PC-9 (cell line): ENCODE data around the gene LZTS2. TPM values are rescaled to one million over a fixed set of nuclear protein-coding genes. Genes with fewer than 3 reads are reported as not detected.

ENCODE experiments used
- BruUV-seq: library from RNA; stranded (reverse); fragments of 400-500 nt; replicated peaks from 2 replicates; lab custom pipeline; 2021; lab: Mats Ljungman, UMichigan
- CTCF ChIA-PET: fragments of 300-600 bp; sonication (Branson Sonifier 250); formaldehyde crosslinking; loops from one replicate; lab custom pipeline; 2022; ENCODE audit warnings: antibody characterized with exemption; lab: Charles Lee
- POLR2A ChIA-PET: fragments of 300-600 bp; sonication (Branson Sonifier 250); formaldehyde crosslinking; loops from one replicate; lab custom pipeline; 2022; ENCODE audit warnings: antibody characterized with exemption; ENCODE audit not compliant: unreplicated experiment; lab: Charles Lee
- DNase-seq, 2 experiments: peaks; one replicate each; pipeline versions ENCODE4 v3.0.0 to v3.0.0-alpha.2; 2015 to 2022; ENCODE audit warnings: mixed read lengths in 1 of 2
- H2AFZ ChIP-seq: fragments of 200-600 bp; sonication (generic); 2 replicates; pipeline ENCODE4 v1.8.1; 2017; ENCODE audit warnings: antibody characterized with exemption
- H3F3A ChIP-seq: fragments of 200-600 bp; sonication (generic); 2 replicates; pipeline ENCODE4 v1.8.1; 2017; ENCODE audit warnings: antibody characterized with exemption, mild to moderate bottlenecking, low read depth; ENCODE audit not compliant: insufficient read depth
- H3K27ac ChIP-seq: fragments of 200-600 bp; sonication (generic); 2 replicates; pipeline ENCODE4 v1.6.1; 2016; ENCODE audit warnings: mixed run types
- H3K27me3 ChIP-seq: fragments of 200-600 bp; sonication (generic); 2 replicates; pipeline ENCODE4 v1.6.1; 2016; ENCODE audit warnings: low read depth, mixed run types; ENCODE audit not compliant: insufficient read depth
- H3K36me3 ChIP-seq: fragments of 200-600 bp; sonication (generic); 2 replicates; pipeline ENCODE4 v1.6.1; 2016; ENCODE audit warnings: low read depth, mixed run types
- H3K4me1 ChIP-seq: fragments of 200-600 bp; sonication (generic); replicated peaks from 2 replicates; pipeline ENCODE4 v1.6.1; 2016; ENCODE audit warnings: mixed run types; ENCODE audit not compliant: insufficient read depth
- H3K4me2 ChIP-seq: fragments of 200-600 bp; sonication (generic); 2 replicates; pipeline ENCODE4 v1.6.1; 2017; ENCODE audit warnings: mixed run types
- H3K4me3 ChIP-seq: fragments of 200-600 bp; sonication (generic); 2 replicates; pipeline ENCODE4 v1.6.1; 2016; ENCODE audit warnings: mixed run types
- H3K79me2 ChIP-seq: fragments of 200-600 bp; sonication (generic); 2 replicates; pipeline ENCODE4 v1.6.1; 2017; ENCODE audit warnings: low read depth, mixed run types
- H3K9me2 ChIP-seq: fragments of 200-600 bp; sonication (generic); 2 replicates; pipeline ENCODE4 v1.8.1; 2017; ENCODE audit warnings: mild to moderate bottlenecking; ENCODE audit not compliant: insufficient read depth
- H3K9me3 ChIP-seq: fragments of 200-600 bp; sonication (generic); 2 replicates; pipeline ENCODE4 v1.8.1; 2016; ENCODE audit warnings: low read depth; ENCODE audit not compliant: insufficient read depth
- H4K20me1 ChIP-seq: fragments of 200-600 bp; sonication (generic); 2 replicates; pipeline ENCODE4 v1.8.1; 2017; ENCODE audit not compliant: insufficient read depth
- EZH2 ChIP-seq: fragments of 200-600 bp; sonication (generic); IDR thresholded peaks from 2 replicates; pipeline ENCODE4 v1.8.0; 2017; ENCODE audit warnings: antibody characterized with exemption, low read depth
- intact Hi-C: fragments of 100-400 bp; cut with micrococcal nuclease; formaldehyde crosslinking; loops from one replicate; pipeline ENCODE4 v1.10.0; 2022; ENCODE audit not compliant: unreplicated experiment
- total RNA-seq: library from RNA; stranded (reverse); gene quantifications from 2 replicates; pipeline ENCODE4 v1.2.3, GENCODE V29; 2021
- TF ChIP-seq, protein P1 (sequence below): fragments of 200-600 bp; sonication (generic); conservative IDR thresholded peaks from 2 replicates; pipeline ENCODE4 v1.6.1; 2017; ENCODE audit warnings: mixed run types, antibody characterized with exemption, mild to moderate bottlenecking, moderate library complexity

Gene LZTS2
- total RNA-seq, 1 experiment from 2014 or later, result 32.5 TPM

DNA sequence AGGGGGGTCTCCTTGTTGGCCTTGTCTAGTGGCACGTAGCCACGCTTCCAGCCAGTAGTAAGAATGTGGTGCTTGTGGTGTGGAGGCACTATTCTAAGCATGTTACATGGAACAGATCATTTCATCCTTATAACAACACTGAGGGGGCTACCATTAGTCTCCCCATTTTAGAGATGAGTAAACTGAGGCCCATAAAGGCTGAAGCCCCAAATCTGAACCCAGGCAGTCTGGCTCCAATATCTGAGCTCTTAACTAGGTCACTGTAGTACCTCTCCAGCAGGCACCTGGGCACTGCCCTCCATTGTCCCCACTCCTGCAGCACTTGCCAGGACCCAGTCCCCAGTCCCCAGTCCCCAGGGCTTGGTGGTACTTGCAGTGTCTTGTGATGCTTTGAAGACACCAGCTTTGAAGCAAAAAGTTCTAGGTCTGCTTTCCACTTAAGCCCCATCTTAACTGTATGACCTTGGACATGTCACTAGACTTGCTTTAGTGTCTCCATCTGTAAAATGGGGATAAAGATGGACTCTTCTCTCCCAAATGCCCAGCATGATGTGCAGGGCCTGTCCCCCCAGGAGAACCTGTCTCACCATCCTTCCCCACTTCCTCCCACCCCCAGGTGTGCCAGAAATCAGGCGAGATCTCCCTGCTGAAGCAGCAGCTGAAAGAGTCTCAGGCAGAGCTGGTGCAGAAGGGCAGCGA lies 6.4 kb downstream of the LZTS2 start:
- intact Hi-C loops, result no loop called here
- no peak overlapping the region for H2AFZ ChIP-seq
- ChIA-PET POLR2A (no interaction called here), CTCF (interaction anchor here (1.0 kb wide), 1 partner anchor 22 kb away, joined by 3 read pairs; no protein-coding TSS in a partner anchor)
- no peaks in the 10 kb centered on the region for H3K36me3 ChIP-seq
- H3K27ac ChIP-seq, result no peak overlapping the region
- no peaks in the 10 kb centered on the region for H3K4me1 ChIP-seq
- H3K9me2 ChIP-seq, result no peaks in the 10 kb centered on the region
- no peak overlapping the region for H3K4me3 ChIP-seq
- no TSS peak for BruUV-seq
- DNase-seq, result no peak
- H3K9me3 ChIP-seq, result no peaks in the 10 kb centered on the region
- H3K4me2 ChIP-seq, result no peak overlapping the region
- H3F3A ChIP-seq, result no peaks in the 10 kb centered on the region
- H3K79me2 ChIP-seq, result no peaks in the 10 kb centered on the region
- no peaks in the 10 kb centered on the region; the same call in 1 of the 2 replicates for H4K20me1 ChIP-seq
- no peaks in the 10 kb centered on the region for H3K27me3 ChIP-seq
- TF ChIP-seq, protein P1, sequence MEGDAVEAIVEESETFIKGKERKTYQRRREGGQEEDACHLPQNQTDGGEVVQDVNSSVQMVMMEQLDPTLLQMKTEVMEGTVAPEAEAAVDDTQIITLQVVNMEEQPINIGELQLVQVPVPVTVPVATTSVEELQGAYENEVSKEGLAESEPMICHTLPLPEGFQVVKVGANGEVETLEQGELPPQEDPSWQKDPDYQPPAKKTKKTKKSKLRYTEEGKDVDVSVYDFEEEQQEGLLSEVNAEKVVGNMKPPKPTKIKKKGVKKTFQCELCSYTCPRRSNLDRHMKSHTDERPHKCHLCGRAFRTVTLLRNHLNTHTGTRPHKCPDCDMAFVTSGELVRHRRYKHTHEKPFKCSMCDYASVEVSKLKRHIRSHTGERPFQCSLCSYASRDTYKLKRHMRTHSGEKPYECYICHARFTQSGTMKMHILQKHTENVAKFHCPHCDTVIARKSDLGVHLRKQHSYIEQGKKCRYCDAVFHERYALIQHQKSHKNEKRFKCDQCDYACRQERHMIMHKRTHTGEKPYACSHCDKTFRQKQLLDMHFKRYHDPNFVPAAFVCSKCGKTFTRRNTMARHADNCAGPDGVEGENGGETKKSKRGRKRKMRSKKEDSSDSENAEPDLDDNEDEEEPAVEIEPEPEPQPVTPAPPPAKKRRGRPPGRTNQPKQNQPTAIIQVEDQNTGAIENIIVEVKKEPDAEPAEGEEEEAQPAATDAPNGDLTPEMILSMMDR, result no peak
- TF ChIP-seq EZH2, result no peak

DNA sequence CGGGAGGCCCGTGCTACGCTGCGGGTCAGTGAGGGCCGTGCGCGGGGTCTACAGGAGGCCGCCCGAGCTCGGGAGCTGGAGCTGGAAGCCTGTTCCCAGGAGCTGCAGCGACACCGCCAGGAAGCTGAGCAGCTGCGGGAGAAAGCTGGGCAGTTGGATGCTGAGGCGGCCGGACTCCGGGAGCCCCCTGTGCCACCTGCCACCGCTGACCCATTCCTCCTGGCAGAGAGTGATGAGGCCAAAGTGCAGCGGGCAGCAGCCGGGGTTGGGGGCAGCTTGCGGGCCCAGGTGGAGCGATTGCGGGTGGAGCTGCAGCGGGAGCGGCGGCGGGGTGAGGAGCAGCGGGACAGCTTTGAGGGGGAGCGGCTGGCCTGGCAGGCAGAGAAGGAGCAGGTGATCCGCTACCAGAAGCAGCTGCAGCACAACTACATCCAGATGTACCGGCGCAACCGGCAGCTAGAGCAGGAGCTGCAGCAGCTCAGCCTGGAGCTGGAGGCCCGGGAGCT lies 7.0 kb downstream of the LZTS2 start:
- no TSS peak for BruUV-seq
- Histone ChIP-seq H3K36me3 (no peaks in the 10 kb centered on the region), H4K20me1 (no peaks in the 10 kb centered on the region; the same call in 1 of the 2 replicates), H3K4me3 (no peak overlapping the region), H3K4me2 (no peak overlapping the region), H3K79me2 (no peaks in the 10 kb centered on the region), H3K27me3 (no peaks in the 10 kb centered on the region), H3F3A (no peaks in the 10 kb centered on the region; the same call in 1 of the 2 replicates), H3K4me1 (no peaks in the 10 kb centered on the region), H3K27ac (no peak overlapping the region), H3K9me2 (no peaks in the 10 kb centered on the region), H2AFZ (no peak overlapping the region), H3K9me3 (no peaks in the 10 kb centered on the region)
- intact Hi-C loops, result no loop called here
- ChIA-PET POLR2A (no interaction called here), CTCF (interaction anchor here (1.0 to 1.1 kb wide), 2 partner anchors 10 to 22 kb away, joined by 3 read pairs; no protein-coding TSS in a partner anchor)
- DNase-seq, result no peak
- TF ChIP-seq EZH2, result no peak
- TF ChIP-seq, protein P1, result no peak

DNA sequence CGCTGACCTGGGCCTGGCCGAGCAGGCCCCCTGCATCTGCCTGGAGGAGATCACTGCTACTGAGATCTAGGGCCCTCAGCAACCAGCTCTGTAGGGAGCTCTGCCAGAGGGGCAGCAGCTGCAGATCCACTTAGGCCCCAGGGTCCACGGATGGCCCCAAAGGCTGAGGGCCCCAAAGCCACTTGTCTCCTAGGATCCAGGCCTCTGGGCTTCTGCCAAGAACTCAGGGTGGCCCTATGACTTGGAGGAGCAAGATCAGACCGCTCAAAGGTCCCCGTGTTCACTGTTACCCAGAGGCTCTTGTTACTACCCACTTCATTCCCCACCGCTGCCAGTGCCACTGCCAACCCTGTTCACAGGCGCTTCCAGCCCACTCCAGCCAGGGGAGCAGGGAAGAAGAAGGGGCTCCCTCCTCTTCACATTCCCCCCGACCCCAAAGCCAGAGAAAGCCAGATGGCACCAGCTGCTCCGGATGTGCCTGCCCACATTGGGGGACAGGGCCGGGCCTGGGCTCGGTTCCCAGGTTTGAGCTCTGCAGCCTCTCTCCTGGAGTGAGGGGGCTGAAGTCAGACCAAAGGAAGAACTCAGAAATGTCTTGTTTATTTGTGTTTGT lies 7.6 kb downstream of the LZTS2 start:
- no peak for TF ChIP-seq EZH2
- TF ChIP-seq, protein P1, result no peak
- H3K27ac ChIP-seq, result no peak overlapping the region
- no peak overlapping the region for H3K4me2 ChIP-seq
- no TSS peak for BruUV-seq
- ChIA-PET CTCF (interaction anchor here (1.1 kb wide), 1 partner anchor 11 kb away, joined by 3 read pairs; no protein-coding TSS in a partner anchor), POLR2A (no interaction called here)
- no peaks in the 10 kb centered on the region for H4K20me1 ChIP-seq
- no peak overlapping the region for H2AFZ ChIP-seq
- no peaks in the 10 kb centered on the region for H3K79me2 ChIP-seq
- H3K4me3 ChIP-seq, result no peak overlapping the region
- no peak for DNase-seq
- H3K9me3 ChIP-seq, result no peaks in the 10 kb centered on the region
- H3K27me3 ChIP-seq, result no peaks in the 10 kb centered on the region
- no peaks in the 10 kb centered on the region for H3K36me3 ChIP-seq
- intact Hi-C loops, result no loop called here
- H3F3A ChIP-seq, result peaks cover 2% of the 10 kb centered on the region; the same call in 1 of the 2 replicates
- H3K9me2 ChIP-seq, result no peaks in the 10 kb centered on the region
- H3K4me1 ChIP-seq, result no peaks in the 10 kb centered on the region
